GM12864 (cell line): ENCODE data around the gene ZNF326.
"Not testable (repeated sequence)": the region's sequence is repeated elsewhere in the genome, so short reads cannot be mapped to it uniquely, and the experiment has no call there.

Source experiments
- DNase-seq: peaks from one replicate; pipeline ENCODE4 v3.0.0-alpha.2; 2011; ENCODE audit warnings: low read depth
- H3K4me3 ChIP-seq: 2 replicates; pipeline ENCODE4 v1.5.1; 2011; ENCODE audit warnings: mild to moderate bottlenecking, low read depth, low read length, control low read depth
- TF ChIP-seq, protein P1 (sequence below): IDR thresholded peaks from 2 replicates; pipeline ENCODE4 v1.5.1; 2011; ENCODE audit warnings: low read depth, mild to moderate bottlenecking, moderate library complexity, low read length, control low read depth, inconsistent platforms; ENCODE audit errors: missing control alignments

ZNF326 gene

DNA sequence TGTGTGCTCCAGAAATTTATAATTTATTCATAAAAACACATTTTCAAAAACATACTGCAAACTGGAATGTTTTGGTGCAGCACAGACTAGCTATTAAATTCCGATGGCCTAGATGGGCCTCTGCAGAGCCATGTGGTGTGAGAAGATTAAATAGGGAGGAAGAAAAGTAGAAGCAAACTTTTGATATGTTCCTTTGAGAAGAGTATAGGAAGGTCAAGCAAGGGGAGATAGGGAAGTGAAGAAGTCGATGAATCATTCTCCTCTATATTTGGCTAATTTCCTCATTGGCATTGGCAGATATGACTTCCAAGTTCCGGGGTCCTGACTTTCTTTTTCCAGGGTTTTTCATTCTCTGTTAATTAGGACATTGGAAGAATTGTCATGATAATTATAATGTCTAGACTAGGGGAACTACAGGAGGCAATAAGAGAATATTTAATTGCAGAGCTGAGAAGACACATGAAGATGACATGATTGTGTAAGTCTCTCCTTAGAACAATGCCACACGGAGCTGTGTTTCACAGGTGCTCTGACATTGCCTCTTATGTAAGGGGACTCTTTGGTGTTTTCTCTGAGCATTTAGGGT is 19.3 kb upstream of the ZNF326 start:
- no peak overlapping the region for H3K4me3 ChIP-seq
- TF ChIP-seq, protein P1, sequence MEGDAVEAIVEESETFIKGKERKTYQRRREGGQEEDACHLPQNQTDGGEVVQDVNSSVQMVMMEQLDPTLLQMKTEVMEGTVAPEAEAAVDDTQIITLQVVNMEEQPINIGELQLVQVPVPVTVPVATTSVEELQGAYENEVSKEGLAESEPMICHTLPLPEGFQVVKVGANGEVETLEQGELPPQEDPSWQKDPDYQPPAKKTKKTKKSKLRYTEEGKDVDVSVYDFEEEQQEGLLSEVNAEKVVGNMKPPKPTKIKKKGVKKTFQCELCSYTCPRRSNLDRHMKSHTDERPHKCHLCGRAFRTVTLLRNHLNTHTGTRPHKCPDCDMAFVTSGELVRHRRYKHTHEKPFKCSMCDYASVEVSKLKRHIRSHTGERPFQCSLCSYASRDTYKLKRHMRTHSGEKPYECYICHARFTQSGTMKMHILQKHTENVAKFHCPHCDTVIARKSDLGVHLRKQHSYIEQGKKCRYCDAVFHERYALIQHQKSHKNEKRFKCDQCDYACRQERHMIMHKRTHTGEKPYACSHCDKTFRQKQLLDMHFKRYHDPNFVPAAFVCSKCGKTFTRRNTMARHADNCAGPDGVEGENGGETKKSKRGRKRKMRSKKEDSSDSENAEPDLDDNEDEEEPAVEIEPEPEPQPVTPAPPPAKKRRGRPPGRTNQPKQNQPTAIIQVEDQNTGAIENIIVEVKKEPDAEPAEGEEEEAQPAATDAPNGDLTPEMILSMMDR: no peak
- DNase-seq: no peak

DNA sequence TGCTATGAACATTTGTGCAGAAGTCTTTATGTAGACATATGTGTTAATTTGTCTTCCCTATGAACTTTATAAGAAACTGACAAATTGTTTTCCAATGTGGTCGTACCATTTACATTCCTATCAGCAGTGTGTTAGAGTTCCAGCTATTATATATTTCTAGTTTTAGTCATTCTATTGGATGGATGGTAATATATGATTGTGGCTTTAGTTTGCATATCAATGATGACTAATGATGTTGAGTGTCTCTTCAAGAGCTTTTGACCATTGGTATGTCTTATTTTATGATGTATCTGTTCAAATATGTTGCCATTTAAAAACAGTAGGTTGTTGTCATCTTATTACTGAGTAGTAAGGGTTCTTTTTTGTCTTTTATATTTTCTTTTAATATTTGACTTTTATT is 16.2 kb upstream of the ZNF326 start:
- no peak for DNase-seq
- H3K4me3 ChIP-seq: no peak overlapping the region
- TF ChIP-seq, protein P1: no peak

DNA sequence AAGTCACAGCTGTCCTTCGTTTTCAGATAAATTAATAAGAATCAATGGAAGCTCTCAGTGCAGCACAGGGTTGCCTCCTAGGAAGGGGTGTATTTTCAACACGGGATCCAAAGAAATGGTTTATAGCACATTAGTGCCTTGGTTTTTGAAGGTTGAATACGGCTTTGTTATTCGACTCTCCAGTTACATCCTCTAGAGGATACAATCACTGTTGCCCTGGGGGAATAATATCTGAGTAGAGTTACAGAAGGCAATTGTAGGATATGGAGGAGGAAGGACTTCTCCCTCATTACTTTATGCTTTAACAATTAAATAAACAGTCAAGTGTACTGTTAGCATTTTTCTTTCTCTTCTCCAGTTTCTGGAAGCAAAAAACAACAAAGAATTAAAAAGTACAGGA is 14.3 kb upstream of the ZNF326 start:
- no peak overlapping the region for H3K4me3 ChIP-seq
- TF ChIP-seq, protein P1: no peak
- no peak for DNase-seq

DNA sequence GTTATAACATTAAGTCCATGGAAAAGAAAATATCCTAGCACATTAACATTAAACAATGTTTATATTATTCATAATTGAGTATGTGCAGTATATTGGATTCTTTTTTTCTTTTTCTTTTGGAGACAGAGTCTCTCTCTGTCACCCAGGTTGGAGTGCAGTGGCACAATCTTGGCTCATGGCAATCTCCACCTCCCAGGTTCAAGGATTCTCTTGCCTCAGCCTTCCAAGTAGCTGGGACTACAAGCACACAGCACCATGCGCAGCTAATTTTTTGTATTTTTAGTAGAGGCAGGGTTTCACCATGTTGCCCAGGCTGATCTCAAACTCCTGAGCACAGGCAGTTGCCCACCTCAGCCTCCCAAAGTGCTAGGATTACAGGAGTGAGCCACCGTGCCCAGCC is 12.1 kb upstream of the ZNF326 start:
- H3K4me3 ChIP-seq, DNase-seq: not testable (repeated sequence)

DNA sequence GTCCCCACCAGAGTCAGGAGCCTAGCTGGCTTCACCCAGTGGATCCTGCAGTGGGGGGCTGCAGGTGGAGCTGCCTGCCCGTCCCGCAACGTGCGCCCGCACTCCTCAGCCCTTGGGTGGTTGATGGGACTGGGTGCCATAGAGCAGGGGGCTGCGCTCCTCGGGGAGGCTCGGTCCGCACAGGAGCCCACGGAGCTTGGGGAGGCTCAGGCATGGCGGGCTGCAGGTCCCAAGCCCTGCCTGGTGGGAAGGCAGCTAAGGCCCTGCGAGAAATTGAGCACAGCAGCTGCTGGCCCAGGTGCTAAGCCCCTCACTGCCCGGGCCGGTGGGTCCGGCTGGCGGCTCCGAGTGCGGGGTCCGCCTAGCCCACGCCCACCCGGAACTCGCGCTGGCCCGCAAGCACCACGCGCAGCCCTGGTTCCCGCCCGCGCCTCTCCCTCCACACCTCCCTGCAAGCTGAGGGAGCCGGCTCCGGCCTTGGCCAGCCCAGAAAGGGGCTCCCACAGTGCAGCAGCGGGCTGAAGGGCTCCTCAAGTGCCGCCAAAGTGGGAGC is 10.3 kb upstream of the ZNF326 start:
- not testable (repeated sequence) for DNase-seq, H3K4me3 ChIP-seq

DNA sequence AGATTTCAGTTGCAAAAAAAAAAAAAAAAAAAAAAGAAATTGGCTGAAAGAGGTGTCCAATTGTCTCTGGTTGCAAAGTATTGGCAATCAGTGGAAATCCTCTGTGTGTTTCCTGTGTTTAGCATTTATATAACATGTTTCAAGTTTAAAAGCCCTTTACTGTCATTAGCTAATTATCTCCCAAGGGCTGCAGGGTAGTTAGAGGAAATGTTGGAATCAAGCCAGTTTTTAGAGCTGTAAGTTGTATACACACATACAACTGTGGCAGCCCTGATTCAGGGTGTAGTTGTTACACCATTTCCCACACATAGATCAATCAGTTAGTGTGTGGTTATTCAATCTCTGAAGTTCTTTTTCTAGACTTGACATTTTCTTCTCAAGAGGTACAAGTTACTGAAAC is 8.9 kb upstream of the ZNF326 start:
- no peak for DNase-seq
- no peak overlapping the region for H3K4me3 ChIP-seq
- TF ChIP-seq, protein P1: no peak

DNA sequence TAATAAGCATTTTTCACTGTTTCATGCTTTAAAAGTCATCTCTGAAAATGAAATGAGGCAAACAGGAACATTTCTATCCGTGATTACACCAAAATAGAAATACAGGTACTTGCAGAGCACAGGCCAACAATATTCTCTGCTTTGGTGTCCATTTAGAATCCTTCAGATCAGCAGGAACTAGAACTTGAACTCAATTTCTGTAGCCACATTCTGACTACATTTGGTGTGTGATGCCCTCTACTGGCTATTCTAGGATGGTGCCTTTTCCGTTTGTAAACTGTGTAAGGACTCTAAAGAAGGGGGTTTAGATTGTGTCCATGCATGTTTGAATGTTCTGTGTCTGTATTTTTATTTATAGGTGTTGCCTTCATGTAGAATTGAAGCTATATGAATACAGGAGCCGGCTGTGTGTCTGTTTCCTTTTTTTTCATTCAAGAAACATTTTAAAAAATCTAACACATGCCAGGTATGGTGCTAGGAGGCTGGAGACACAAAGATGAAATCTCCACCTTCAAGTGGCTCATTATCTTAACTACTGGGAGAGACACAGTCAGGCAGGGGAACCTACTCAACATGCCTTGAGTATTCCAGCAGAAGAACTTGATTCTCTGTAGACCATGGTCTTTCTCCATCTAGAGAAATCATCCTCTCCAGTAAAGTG is 7.6 kb upstream of the ZNF326 start:
- no peak overlapping the region for H3K4me3 ChIP-seq
- TF ChIP-seq, protein P1: peak; percentile 80
- peak; percentile 57 for DNase-seq

DNA sequence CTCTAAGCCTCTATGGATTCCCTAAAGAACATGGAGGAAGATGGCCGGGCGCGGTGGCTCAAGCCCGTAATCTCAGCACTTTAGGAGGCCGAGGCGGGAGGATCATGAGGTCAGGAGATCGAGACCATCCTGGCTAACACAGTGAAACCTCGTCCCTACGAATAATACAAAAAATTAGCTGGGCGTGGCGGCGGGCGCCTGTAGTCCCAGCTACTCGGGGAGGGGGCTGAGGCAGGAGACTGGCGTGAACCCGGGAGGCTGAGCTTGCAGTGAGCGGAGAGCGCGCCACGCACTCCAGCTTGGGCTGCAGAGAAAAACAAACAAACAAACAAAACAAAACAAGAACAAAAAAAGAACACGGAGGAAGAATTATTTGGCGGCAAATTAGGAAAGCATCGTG is 5.8 kb upstream of the ZNF326 start:
- H3K4me3 ChIP-seq: no peak overlapping the region
- no peak for DNase-seq
- TF ChIP-seq, protein P1: no peak
